ENCODE data around the gene COL23A1. TPM values are rescaled to one million over a fixed set of nuclear protein-coding genes. Genes with fewer than 3 reads are reported as not detected.

Gene COL23A1
- total RNA-seq, 4 donors from 2014 or later: 0.83 to 1.8 (median 1.5) TPM

- intact Hi-C loops (cut with DNase I): no loop called here
- Histone ChIP-seq H3K4me3 (no peak overlapping the region), H3K27me3 (peaks cover 0 to 11% (median 0%) of the 10 kb centered on the region in 4 donors), H3K27ac (replicated peaks in 1 of 4) (peak overlapping the region; percentile 27 to 69 (median 52)), H3K4me1 (peaks cover 22 to 41% (median 28%) of the 10 kb centered on the region in 4 donors), H3K9me3 (no peaks in the 10 kb centered on the region), H3K36me3 (no peaks in the 10 kb centered on the region)
- 57% methylated on average over 7 of the region's 7 CpGs for WGBS
- no peak for TF ChIP-seq CTCF (IDR thresholded peaks at IDR 0.05)
- no peak for TF ChIP-seq POLR2AphosphoS5 (IDR thresholded peaks at IDR 0.05)
- TF ChIP-seq POLR2A (IDR thresholded peaks at IDR 0.05; ENCODE audit: low read depth): no peak
- no peak for TF ChIP-seq EP300 (IDR thresholded peaks at IDR 0.05)
- DNase-seq (ENCODE audit: extremely low spot score): no peak
These were observed 258.0 kb downstream of the COL23A1 start for GRCh38 chr5:178332210-178332641.

- no peak for DNase-seq (ENCODE audit: extremely low spot score)
- 20% methylated on average over 1 of the region's 15 CpGs for WGBS
- Histone ChIP-seq H3K4me3 (no peak overlapping the region), H3K27me3 (peaks cover 0 to 8% (median 0%) of the 10 kb centered on the region in 4 donors), H3K36me3 (no peaks in the 10 kb centered on the region), H3K4me1 (peaks cover 22 to 48% (median 33%) of the 10 kb centered on the region in 4 donors), H3K9me3 (no peaks in the 10 kb centered on the region), H3K27ac (replicated peaks in 1 of 4) (peak overlapping the region; percentile 27 to 69 (median 58))
- intact Hi-C loops (cut with DNase I): no loop called here
- TF ChIP-seq POLR2AphosphoS5 (IDR thresholded peaks at IDR 0.05) (peak; percentile 74 to 83), EP300 (IDR thresholded peaks at IDR 0.05) (peak; percentile 64), POLR2A (IDR thresholded peaks at IDR 0.05; ENCODE audit: low read depth) (no peak)
These were observed 258.6 kb downstream of the COL23A1 start for GRCh38 chr5:178331491-178331996.

- WGBS: 72% methylated on average over 5 of the region's 7 CpGs
These were observed 259.3 kb downstream of the COL23A1 start for GRCh38 chr5:178330791-178331404.

GRCh38 chr5:178328826-178329730 lies 261.1 kb downstream of the COL23A1 start:
- Histone ChIP-seq H3K4me3 (no peak overlapping the region), H3K4me1 (peaks cover 22 to 50% (median 44%) of the 10 kb centered on the region in 4 donors), H3K27ac (replicated peaks in 1 of 4) (no peak overlapping the region), H3K27me3 (peaks cover 0 to 8% (median 0%) of the 10 kb centered on the region in 4 donors), H3K9me3 (no peaks in the 10 kb centered on the region), H3K36me3 (no peaks in the 10 kb centered on the region)
- intact Hi-C loops (cut with DNase I): no loop called here
- TF ChIP-seq CTCF (IDR thresholded peaks at IDR 0.05) (no peak), POLR2A (IDR thresholded peaks at IDR 0.05; ENCODE audit: low read depth) (no peak), POLR2AphosphoS5 (IDR thresholded peaks at IDR 0.05) (no peak), EP300 (IDR thresholded peaks at IDR 0.05) (no peak)
- WGBS: 89% methylated on average over 12 of the region's 18 CpGs
- no peak for DNase-seq (ENCODE audit: extremely low spot score)

More at GRCh38 chr5:178330791-178331404, 259.3 kb downstream of the COL23A1 start:
- Histone ChIP-seq H3K9me3 (no peaks in the 10 kb centered on the region), H3K27ac (replicated peaks in 1 of 4) (peak overlapping the region; percentile 27 to 69 (median 58)), H3K27me3 (peaks cover 0 to 8% (median 0%) of the 10 kb centered on the region in 4 donors), H3K4me1 (peaks cover 22 to 50% (median 40%) of the 10 kb centered on the region in 4 donors), H3K4me3 (no peak overlapping the region), H3K36me3 (no peaks in the 10 kb centered on the region)
- TF ChIP-seq POLR2AphosphoS5 (IDR thresholded peaks at IDR 0.05) (no peak), EP300 (IDR thresholded peaks at IDR 0.05) (no peak), POLR2A (IDR thresholded peaks at IDR 0.05; ENCODE audit: low read depth) (no peak), CTCF (IDR thresholded peaks at IDR 0.05) (no peak)
- intact Hi-C loops (cut with DNase I): no loop called here
- no peak for DNase-seq (ENCODE audit: extremely low spot score)
